Spleen (tissue), 7 donors: Measurements from ENCODE around the gene APLF.

Experiments used
- CTCF ChIP-seq, 11 experiments: fragments of 200-600 bp in 7 of 11; fragments of 450-650 bp in 4 of 11; sonication (generic) in 4 of 11; IDR thresholded peaks in 8 of 11; conservative IDR thresholded peaks in 3 of 11; 1 replicate in 7 of 11; 2 replicates in 4 of 11; pipeline versions ENCODE4 v1.4.0 to v1.8.0; 2016 to 2021; ENCODE audit warnings: antibody characterized with exemption in 11 of 11, inconsistent platforms in 4 of 11, mild to moderate bottlenecking in 1 of 11
- POLR2A ChIP-seq, 3 donors: fragments of 450-650 bp; IDR thresholded peaks; one replicate each; pipeline ENCODE4 v1.5.1; 2017; ENCODE audit warnings: antibody characterized with exemption in 3 of 3, mild to moderate bottlenecking in 1 of 3
- POLR2AphosphoS5 ChIP-seq, 3 donors: sonication (generic); formaldehyde crosslinking; IDR thresholded peaks; one replicate each; pipeline ENCODE4 v1.5.1; 2017; ENCODE audit warnings: antibody characterized with exemption in 3 of 3
- donor health status: DM: no; HTN: no; CAD: no; lungs with moderate emphysema.
- donor health status: DM: no; HTN: no; CAD: no.
- donor health status: DM: no; HTN: no; CAD: no.

DNA sequence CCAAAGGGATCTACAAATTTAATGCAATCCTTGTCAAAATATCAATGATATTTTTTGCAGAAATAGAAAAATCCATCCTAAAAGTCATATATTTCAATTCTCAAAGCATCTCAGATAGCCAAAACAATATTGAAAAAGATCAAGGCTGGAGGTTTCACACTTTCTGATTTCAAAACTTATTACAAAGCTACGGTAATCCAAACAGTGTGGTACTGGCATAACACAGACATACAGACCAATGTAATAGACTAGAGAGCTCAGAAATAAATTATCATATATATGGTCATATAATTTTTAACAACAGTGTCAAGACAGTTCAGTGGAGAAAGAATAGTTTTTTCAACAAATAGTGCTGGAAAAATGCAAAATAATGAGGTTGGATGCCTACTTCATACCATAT lies 135.7 kb downstream of the APLF start:
- no peak for TF ChIP-seq CTCF (IDR thresholded peaks at IDR 0.05 in 8 of 11, conservative IDR thresholded peaks at IDR 0.05 in 3 of 11)
- no peak for TF ChIP-seq POLR2A (IDR thresholded peaks at IDR 0.05)
- no peak for TF ChIP-seq POLR2AphosphoS5 (IDR thresholded peaks at IDR 0.05)
